Cerebellar nuclear complex (tissue), 1 donor: ENCODE results near the gene ATP1A1.

Source experiments
- DNase-seq, 2 experiments: peaks; one replicate each; lab custom pipeline; 2025; lab: John Stamatoyannopoulos, UW

ATP1A1 gene

GRCh38 chr1:116345011-116345410, 28.0 kb upstream of the ATP1A1 start:
- no peak for DNase-seq

- DNase-seq, result no peak
Measured at GRCh38 chr1:116345843-116346242, 27.2 kb upstream of the ATP1A1 start.

GRCh38 chr1:116346943-116347673, 25.9 kb upstream of the ATP1A1 start:
- no peak for DNase-seq

- no peak for DNase-seq
Measured at GRCh38 chr1:116347696-116348095, 25.3 kb upstream of the ATP1A1 start.

- no peak for DNase-seq
Measured at GRCh38 chr1:116350097-116350645, 22.9 kb upstream of the ATP1A1 start.

- DNase-seq, result no peak
Measured at GRCh38 chr1:116351914-116352313, 21.1 kb upstream of the ATP1A1 start.

GRCh38 chr1:116352349-116352813, 20.7 kb upstream of the ATP1A1 start:
- no peak for DNase-seq

- DNase-seq, result no peak
Measured at GRCh38 chr1:116353155-116353554, 19.9 kb upstream of the ATP1A1 start.

- DNase-seq, result no peak
Measured at GRCh38 chr1:116356067-116356466, 17.0 kb upstream of the ATP1A1 start.

GRCh38 chr1:116356673-116357072, 16.4 kb upstream of the ATP1A1 start:
- DNase-seq, result no peak

- no peak for DNase-seq
Measured at GRCh38 chr1:116357487-116357886, 15.6 kb upstream of the ATP1A1 start.

GRCh38 chr1:116359060-116359830, 13.8 kb upstream of the ATP1A1 start:
- DNase-seq, result no peak

GRCh38 chr1:116359871-116360270, 13.2 kb upstream of the ATP1A1 start:
- no peak for DNase-seq

GRCh38 chr1:116360429-116361173, 12.4 kb upstream of the ATP1A1 start:
- DNase-seq, result no peak

GRCh38 chr1:116361648-116362047, 11.4 kb upstream of the ATP1A1 start:
- DNase-seq, result no peak

- DNase-seq, result no peak
Measured at GRCh38 chr1:116362050-116362449, 11.0 kb upstream of the ATP1A1 start.

- no peak for DNase-seq
Measured at GRCh38 chr1:116365353-116365780, 7.7 kb upstream of the ATP1A1 start.

- DNase-seq, result no peak
Measured at GRCh38 chr1:116365857-116366256, 7.2 kb upstream of the ATP1A1 start.

GRCh38 chr1:116367256-116367945, 5.6 kb upstream of the ATP1A1 start:
- no peak for DNase-seq

- DNase-seq, result no peak
Measured at GRCh38 chr1:116368241-116368640, 4.8 kb upstream of the ATP1A1 start.

- no peak for DNase-seq
Measured at GRCh38 chr1:116370181-116370580, 2.9 kb upstream of the ATP1A1 start.

- no peak for DNase-seq
Measured at GRCh38 chr1:116371752-116372151, 1.3 kb upstream of the ATP1A1 start.
